DOHH2 (cell line): ENCODE measurements around the gene FAM120C.

Source experiments
- EZH2phosphoT487 ChIP-seq: fragments of 200-600 bp; sonication (generic); IDR thresholded peaks from 2 replicates; pipeline ENCODE4 v1.6.1; 2017; ENCODE audit warnings: borderline replicate concordance, mild to moderate bottlenecking, antibody characterized with exemption, low read length, moderate library complexity, mixed read lengths
- TF ChIP-seq, protein P1 (sequence below): fragments of 200-600 bp; sonication (generic); IDR thresholded peaks from one replicate; pipeline ENCODE4 v1.5.1; 2014; ENCODE audit warnings: antibody characterized with exemption, mild to moderate bottlenecking, low read depth, low read length; ENCODE audit not compliant: poor library complexity, severe bottlenecking

DNA sequence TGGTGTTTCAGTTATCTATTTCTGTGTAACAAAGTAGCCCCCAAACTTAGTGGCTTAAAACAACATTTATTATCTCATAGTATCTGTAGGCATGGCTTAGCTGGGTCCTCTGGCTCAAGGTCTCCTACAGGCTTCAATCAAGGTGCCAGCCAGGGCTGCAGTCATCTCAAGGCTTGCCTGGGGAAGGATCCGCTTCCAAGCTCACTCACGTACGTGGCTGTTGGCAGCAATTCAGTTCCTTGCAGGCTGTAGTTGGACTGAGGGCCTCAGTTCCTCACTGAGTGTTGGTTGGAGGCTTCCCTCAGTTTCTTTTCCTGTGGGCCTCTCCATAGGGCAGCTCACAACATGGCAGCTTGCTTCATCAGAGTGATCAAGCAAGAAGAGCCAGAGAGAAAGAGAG is 9.3 kb downstream of the FAM120C start:
- TF ChIP-seq, protein P1, sequence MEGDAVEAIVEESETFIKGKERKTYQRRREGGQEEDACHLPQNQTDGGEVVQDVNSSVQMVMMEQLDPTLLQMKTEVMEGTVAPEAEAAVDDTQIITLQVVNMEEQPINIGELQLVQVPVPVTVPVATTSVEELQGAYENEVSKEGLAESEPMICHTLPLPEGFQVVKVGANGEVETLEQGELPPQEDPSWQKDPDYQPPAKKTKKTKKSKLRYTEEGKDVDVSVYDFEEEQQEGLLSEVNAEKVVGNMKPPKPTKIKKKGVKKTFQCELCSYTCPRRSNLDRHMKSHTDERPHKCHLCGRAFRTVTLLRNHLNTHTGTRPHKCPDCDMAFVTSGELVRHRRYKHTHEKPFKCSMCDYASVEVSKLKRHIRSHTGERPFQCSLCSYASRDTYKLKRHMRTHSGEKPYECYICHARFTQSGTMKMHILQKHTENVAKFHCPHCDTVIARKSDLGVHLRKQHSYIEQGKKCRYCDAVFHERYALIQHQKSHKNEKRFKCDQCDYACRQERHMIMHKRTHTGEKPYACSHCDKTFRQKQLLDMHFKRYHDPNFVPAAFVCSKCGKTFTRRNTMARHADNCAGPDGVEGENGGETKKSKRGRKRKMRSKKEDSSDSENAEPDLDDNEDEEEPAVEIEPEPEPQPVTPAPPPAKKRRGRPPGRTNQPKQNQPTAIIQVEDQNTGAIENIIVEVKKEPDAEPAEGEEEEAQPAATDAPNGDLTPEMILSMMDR: no peak
- TF ChIP-seq EZH2phosphoT487: no peak
